Fibroblast of mammary gland (primary cell): ENCODE data around the gene MED15.
"Not testable (repeated sequence)": the region's sequence is repeated elsewhere in the genome, so short reads cannot be mapped to it uniquely, and the experiment has no call there.

ENCODE experiments used
- DNase-seq: peaks from one replicate; pipeline ENCODE4 v3.0.0-alpha.2; 2010; ENCODE audit warnings: low read depth
- H3K4me3 ChIP-seq: 2 replicates; pipeline ENCODE4 v1.5.1; 2011; ENCODE audit warnings: low read depth, mild to moderate bottlenecking, low read length, moderate library complexity; ENCODE audit not compliant: control insufficient read depth
- CTCF ChIP-seq: conservative IDR thresholded peaks from 2 replicates; pipeline ENCODE4 v1.5.1; 2011; ENCODE audit warnings: low read depth, low read length, inconsistent platforms; ENCODE audit not compliant: control insufficient read depth, insufficient read depth

The MED15 gene

GRCh38 chr22:20506543-20507252 lies 712 bp upstream of the MED15 start:
- TF ChIP-seq CTCF: no peak
- peak overlapping the region; percentile 79 for H3K4me3 ChIP-seq

DNA sequence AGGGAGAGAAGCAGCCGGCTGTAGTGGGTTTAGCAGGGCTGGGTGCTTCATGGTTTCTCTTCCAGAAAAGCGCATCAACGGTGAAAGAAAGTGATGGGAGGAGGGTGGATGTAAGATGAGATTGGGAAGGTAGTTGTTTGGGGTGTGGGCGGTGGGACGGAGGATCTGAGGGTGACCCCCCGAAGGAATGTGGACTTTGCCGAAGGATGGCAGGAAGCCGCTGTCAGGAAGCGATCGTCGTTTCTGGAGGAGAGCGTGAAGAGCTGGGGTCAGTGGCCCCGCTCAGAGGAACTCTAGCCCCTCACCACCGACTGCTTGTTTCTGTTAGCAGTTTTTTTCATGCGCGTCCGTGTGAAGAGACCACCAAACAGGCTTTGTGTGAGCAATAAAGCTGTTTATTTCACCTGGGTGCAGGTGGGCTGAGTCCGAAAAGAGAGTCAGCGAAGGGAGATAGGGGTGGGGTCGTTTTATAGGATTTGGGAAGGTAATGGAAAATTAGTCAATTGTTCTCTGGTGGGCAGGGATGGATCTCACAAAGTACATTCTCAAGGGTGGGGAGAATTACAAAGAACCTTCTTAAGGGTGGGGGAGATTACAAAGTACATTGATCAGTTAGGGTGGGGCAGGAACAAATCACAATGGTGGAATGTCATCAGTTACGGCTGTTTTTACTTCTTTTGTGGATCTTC lies 801 bp downstream of the MED15 start:
- DNase-seq: not testable (repeated sequence)
- H3K4me3 ChIP-seq: peak overlapping the region; percentile 79

More at GRCh38 chr22:20506543-20507252, 712 bp upstream of the MED15 start:
- DNase-seq: no peak

DNA sequence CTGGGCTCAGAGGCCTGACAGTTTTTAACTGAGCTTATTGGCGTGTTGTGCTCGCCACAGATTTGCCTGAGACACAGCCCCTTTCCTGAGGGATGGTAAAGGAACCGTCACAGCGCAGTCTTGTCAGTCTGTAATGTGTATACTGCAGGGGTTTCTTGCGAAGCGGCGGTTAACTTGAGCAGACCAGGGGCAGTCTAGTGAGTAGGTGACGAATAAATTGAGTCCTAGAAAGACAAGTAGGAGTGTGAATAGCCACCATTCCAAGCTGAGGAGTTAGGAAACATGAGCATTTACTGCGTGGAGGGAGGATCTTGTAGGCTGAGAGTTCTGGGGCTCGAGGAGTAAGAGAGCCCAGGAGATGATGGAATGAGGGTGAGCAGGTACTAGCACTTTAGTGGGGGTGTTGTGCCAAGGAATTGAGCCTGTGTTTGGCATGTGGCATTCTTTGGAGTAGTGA lies 1.4 kb downstream of the MED15 start:
- no peak for TF ChIP-seq CTCF
- peak; percentile 9 for DNase-seq
- H3K4me3 ChIP-seq: peak overlapping the region; percentile 79

- peak overlapping the region; percentile 79 for H3K4me3 ChIP-seq
- no peak for TF ChIP-seq CTCF
- peak; percentile 91 for DNase-seq
These were observed 2.1 kb downstream of the MED15 start for GRCh38 chr22:20509344-20510047.

- H3K4me3 ChIP-seq: no peak overlapping the region
- no peak for DNase-seq
- no peak for TF ChIP-seq CTCF
These were observed 3.6 kb downstream of the MED15 start for GRCh38 chr22:20510811-20511577.

GRCh38 chr22:20511578-20512229 lies 4.3 kb downstream of the MED15 start:
- TF ChIP-seq CTCF: no peak

More at GRCh38 chr22:20511578-20512229, 4.3 kb downstream of the MED15 start:
- no peak overlapping the region for H3K4me3 ChIP-seq
- no peak for DNase-seq
